IPS-NIHi7 (cell line): ENCODE results near the gene COX6B2.

Source experiments
- DNase-seq: peaks from one replicate; pipeline ENCODE4 v3.0.0; 2012; ENCODE audit warnings: mixed read lengths; ENCODE audit errors: extremely low spot score

Gene COX6B2

GRCh38 chr19:55362174-55362989, 7.9 kb upstream of the COX6B2 start:
- no peak for DNase-seq

- DNase-seq: no peak
These were observed 6.4 kb upstream of the COX6B2 start for GRCh38 chr19:55360902-55361301.

GRCh38 chr19:55358943-55359908, 4.7 kb upstream of the COX6B2 start:
- DNase-seq: no peak

- no peak for DNase-seq
These were observed 4.0 kb upstream of the COX6B2 start for GRCh38 chr19:55358493-55358892.

GRCh38 chr19:55355213-55355821, 798 bp upstream of the COX6B2 start:
- no peak for DNase-seq

- DNase-seq: peak; percentile 91
These were observed 469 bp downstream of the COX6B2 start for GRCh38 chr19:55353803-55354697.

GRCh38 chr19:55353356-55353802, 1.1 kb downstream of the COX6B2 start:
- no peak for DNase-seq

- DNase-seq: no peak
These were observed 1.9 kb downstream of the COX6B2 start for GRCh38 chr19:55352549-55353145.

GRCh38 chr19:55352040-55352439, 2.5 kb downstream of the COX6B2 start:
- DNase-seq: no peak

- no peak for DNase-seq
These were observed 3.8 kb downstream of the COX6B2 start for GRCh38 chr19:55350620-55351315.

GRCh38 chr19:55348317-55349034, 6.0 kb downstream of the COX6B2 start:
- no peak for DNase-seq

GRCh38 chr19:55347442-55348009, 7.0 kb downstream of the COX6B2 start:
- DNase-seq: no peak

- no peak for DNase-seq
These were observed 7.6 kb downstream of the COX6B2 start for GRCh38 chr19:55346725-55347441.

GRCh38 chr19:55345818-55346724, 8.4 kb downstream of the COX6B2 start:
- DNase-seq: no peak

- no peak for DNase-seq
These were observed 9.3 kb downstream of the COX6B2 start for GRCh38 chr19:55345101-55345817.

GRCh38 chr19:55344444-55344843, 10.1 kb downstream of the COX6B2 start:
- DNase-seq: no peak
